Upper lobe of left lung (tissue), 6 donors: ENCODE data around the gene BRD7. TPM values are rescaled to one million over a fixed set of nuclear protein-coding genes. Genes with fewer than 3 reads are reported as not detected.
A peak's percentile ranks its signal among the peaks of the same experiment; 100 is the strongest.

Experiments used
- ATAC-seq, 2 donors: fragments of 200-7000 bp; cut with Tn5 transposase; one replicate each; pipeline ENCODE4 v1.9.1; 2022; ENCODE audit warnings: mild to moderate bottlenecking in 2 of 2, moderate library complexity in 2 of 2; ENCODE audit not compliant: low FRiP score in 2 of 2
- DNase-seq, 2 donors: peaks; one replicate each; pipeline ENCODE4 v3.0.0-alpha.2; 2019 to 2020
- H3K27ac ChIP-seq, 4 donors: fragments of 200-600 bp; sonication (generic); one replicate each; pipeline ENCODE4 v1.5.1; 2016 to 2019
- H3K27me3 ChIP-seq, 4 donors: fragments of 200-600 bp; sonication (generic); one replicate each; pipeline ENCODE4 v1.5.1; 2017 to 2019
- H3K36me3 ChIP-seq, 4 donors: fragments of 200-600 bp; sonication (generic); one replicate each; pipeline ENCODE4 v1.5.1; 2016 to 2019
- H3K4me1 ChIP-seq, 4 donors: fragments of 200-600 bp; sonication (generic); one replicate each; pipeline ENCODE4 v1.5.1; 2018 to 2019
- H3K4me3 ChIP-seq, 4 donors: fragments of 200-600 bp; sonication (generic); one replicate each; pipeline ENCODE4 v1.5.1; 2017 to 2019; ENCODE audit warnings: mild to moderate bottlenecking in 2 of 4, moderate library complexity in 1 of 4
- H3K9me3 ChIP-seq, 4 donors: fragments of 200-600 bp; sonication (generic); one replicate each; pipeline ENCODE4 v1.5.1; 2018 to 2019
- EP300 ChIP-seq, 4 donors: sonication (generic); formaldehyde crosslinking; IDR thresholded peaks; one replicate each; pipeline ENCODE4 v1.5.1; 2017; ENCODE audit warnings: antibody characterized with exemption in 4 of 4, control low read depth in 2 of 4
- POLR2A ChIP-seq, 4 donors: fragments of 450-650 bp; IDR thresholded peaks; one replicate each; pipeline ENCODE4 v1.5.1; 2016 to 2017; ENCODE audit warnings: antibody characterized with exemption in 4 of 4, mild to moderate bottlenecking in 2 of 4
- POLR2AphosphoS5 ChIP-seq, 2 donors: sonication (generic); formaldehyde crosslinking; IDR thresholded peaks; one replicate each; pipeline ENCODE4 v1.5.1; 2017; ENCODE audit warnings: antibody characterized with exemption in 2 of 2
- WGBS, 2 donors: methylation state at CpG; one replicate each; pipeline ENCODE4 v1.1.5; 2017 to 2018; 5-methylcytosine and 5-hydroxymethylcytosine counted together
- total RNA-seq, 6 donors: library from RNA; depleted of rRNA in 4 of 6; stranded (reverse); fragments of >200 nt in 4 of 6; gene quantifications; one replicate each; pipeline versions ENCODE4 v1.1.0 to v1.2.1, GENCODE V29; 2016 to 2021
- TF ChIP-seq, protein P1 (sequence below), 6 experiments: fragments of 450-650 bp in 4 of 6; fragments of 200-600 bp in 2 of 6; sonication (generic) in 2 of 6; IDR thresholded peaks; one replicate each; pipeline ENCODE4 v1.5.1; 2016 to 2019; ENCODE audit warnings: antibody characterized with exemption in 6 of 6
- donor health status: DM: no; HTN: no; CAD: no; lungs with moderate emphysema.
- donor health status: DM: no; HTN: yes; CAD: no; lungs with severe emphysema.

Gene BRD7
- total RNA-seq, 6 donors from 2014 or later = 41.5 to 68.2 (median 53.4) TPM

DNA sequence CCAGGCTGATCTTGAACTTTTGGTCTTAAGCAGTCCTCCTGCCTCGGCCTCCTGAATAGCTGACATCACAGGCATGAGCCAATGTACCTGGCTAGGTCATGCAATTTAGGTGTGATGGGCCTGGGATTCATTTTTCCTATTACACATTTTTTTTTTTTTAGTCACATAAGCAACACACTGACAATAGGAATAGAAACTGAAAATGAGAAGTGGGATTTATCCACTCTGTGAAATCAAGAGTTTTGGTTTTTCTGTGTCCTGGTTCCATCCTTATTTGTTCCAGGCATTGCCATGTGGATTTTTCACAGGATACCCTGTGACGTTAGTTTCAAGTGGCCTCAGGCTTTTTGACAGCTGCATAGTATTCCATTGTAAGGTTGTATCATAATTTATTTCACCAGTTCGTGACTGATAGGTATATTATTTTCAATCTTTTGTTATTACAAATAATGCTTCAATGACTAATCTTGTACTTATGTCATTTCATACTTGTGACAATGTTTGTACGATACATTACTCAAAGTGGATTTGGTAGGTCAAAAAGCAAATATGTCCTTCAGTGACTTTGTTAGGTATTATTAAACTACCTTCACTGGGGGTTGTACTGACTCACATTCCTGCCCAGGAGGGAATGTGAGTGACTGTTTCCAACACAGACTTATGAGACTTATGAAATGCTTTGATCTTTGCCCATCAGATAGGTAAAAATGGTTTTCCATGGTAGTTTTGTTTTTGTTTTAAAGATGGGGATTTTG is 91.8 kb downstream of the BRD7 start:
- H3K27ac ChIP-seq = peak overlapping the region in 3 of 4 donors; percentile 55 to 85 (median 70)
- no peak for DNase-seq
- peaks cover 13 to 75% (median 58%) of the 10 kb centered on the region in 4 donors for H3K4me1 ChIP-seq

GRCh38 chr16:50276326-50276640 is 92.5 kb downstream of the BRD7 start:
- Histone ChIP-seq H3K9me3 (no peaks in the 10 kb centered on the region), H3K4me1 (peaks cover 7 to 74% (median 55%) of the 10 kb centered on the region in 4 donors), H3K27ac (peak overlapping the region in 2 of 4 donors; percentile 70 to 85), H3K27me3 (no peaks in the 10 kb centered on the region), H3K36me3 (no peaks in the 10 kb centered on the region), H3K4me3 (no peak overlapping the region)
- no peak for DNase-seq
- TF ChIP-seq, protein P1, sequence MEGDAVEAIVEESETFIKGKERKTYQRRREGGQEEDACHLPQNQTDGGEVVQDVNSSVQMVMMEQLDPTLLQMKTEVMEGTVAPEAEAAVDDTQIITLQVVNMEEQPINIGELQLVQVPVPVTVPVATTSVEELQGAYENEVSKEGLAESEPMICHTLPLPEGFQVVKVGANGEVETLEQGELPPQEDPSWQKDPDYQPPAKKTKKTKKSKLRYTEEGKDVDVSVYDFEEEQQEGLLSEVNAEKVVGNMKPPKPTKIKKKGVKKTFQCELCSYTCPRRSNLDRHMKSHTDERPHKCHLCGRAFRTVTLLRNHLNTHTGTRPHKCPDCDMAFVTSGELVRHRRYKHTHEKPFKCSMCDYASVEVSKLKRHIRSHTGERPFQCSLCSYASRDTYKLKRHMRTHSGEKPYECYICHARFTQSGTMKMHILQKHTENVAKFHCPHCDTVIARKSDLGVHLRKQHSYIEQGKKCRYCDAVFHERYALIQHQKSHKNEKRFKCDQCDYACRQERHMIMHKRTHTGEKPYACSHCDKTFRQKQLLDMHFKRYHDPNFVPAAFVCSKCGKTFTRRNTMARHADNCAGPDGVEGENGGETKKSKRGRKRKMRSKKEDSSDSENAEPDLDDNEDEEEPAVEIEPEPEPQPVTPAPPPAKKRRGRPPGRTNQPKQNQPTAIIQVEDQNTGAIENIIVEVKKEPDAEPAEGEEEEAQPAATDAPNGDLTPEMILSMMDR (IDR thresholded peaks at IDR 0.05) = no peak
- no peak for TF ChIP-seq POLR2AphosphoS5 (IDR thresholded peaks at IDR 0.05)
- no peak for ATAC-seq
- 79 to 100% methylated on average over 1 to 2 of the region's 2 CpGs for WGBS, 2 donors

More for the DNA sequence above, 91.8 kb downstream of the BRD7 start:
- TF ChIP-seq, protein P1 (IDR thresholded peaks at IDR 0.05) = no peak
- no peak for TF ChIP-seq POLR2A (IDR thresholded peaks at IDR 0.05)
- no peak for TF ChIP-seq EP300 (IDR thresholded peaks at IDR 0.05)
- H3K4me3 ChIP-seq = no peak overlapping the region
- ATAC-seq = no peak
- no peaks in the 10 kb centered on the region for H3K9me3 ChIP-seq
- H3K27me3 ChIP-seq = no peaks in the 10 kb centered on the region
- no peaks in the 10 kb centered on the region for H3K36me3 ChIP-seq
- 75 to 78% methylated on average over 4 of the region's 4 CpGs for WGBS, 2 donors

GRCh38 chr16:50275428-50276325 is 93.1 kb downstream of the BRD7 start:
- Histone ChIP-seq H3K4me1 (peaks cover under 1 to 74% (median 52%) of the 10 kb centered on the region in 4 donors), H3K4me3 (peak overlapping the region in 1 of 4 donors; percentile 48), H3K9me3 (no peaks in the 10 kb centered on the region), H3K36me3 (no peaks in the 10 kb centered on the region), H3K27me3 (no peaks in the 10 kb centered on the region), H3K27ac (peak overlapping the region; percentile 79 to 91 (median 83))
- ATAC-seq (no peak), DNase-seq (no peak)
- TF ChIP-seq EP300 (IDR thresholded peaks at IDR 0.05) (no peak), POLR2A (IDR thresholded peaks at IDR 0.05) (no peak), POLR2AphosphoS5 (IDR thresholded peaks at IDR 0.05) (no peak)
- WGBS, 2 donors = 80 to 96% methylated on average over 4 to 10 of the region's 12 CpGs

GRCh38 chr16:50275098-50275415 is 93.7 kb downstream of the BRD7 start:
- TF ChIP-seq, protein P1 (IDR thresholded peaks at IDR 0.05) = no peak
- TF ChIP-seq EP300 (IDR thresholded peaks at IDR 0.05) (no peak), POLR2AphosphoS5 (IDR thresholded peaks at IDR 0.05) (no peak), POLR2A (IDR thresholded peaks at IDR 0.05) (no peak)
- no peaks in the 10 kb centered on the region for H3K27me3 ChIP-seq
- DNase-seq = no peak
- H3K36me3 ChIP-seq = no peaks in the 10 kb centered on the region
- peak overlapping the region in 3 of 4 donors; percentile 20 to 48 (median 43) for H3K4me3 ChIP-seq
- H3K9me3 ChIP-seq = no peaks in the 10 kb centered on the region
- H3K4me1 ChIP-seq = peaks cover 0 to 78% (median 50%) of the 10 kb centered on the region in 4 donors
- no peak for ATAC-seq
- peak overlapping the region; percentile 79 to 91 (median 83) for H3K27ac ChIP-seq
- 100% methylated on average over 1 to 2 of the region's 3 CpGs for WGBS, 2 donors

- H3K36me3 ChIP-seq = no peaks in the 10 kb centered on the region
- no peak for DNase-seq
- H3K4me1 ChIP-seq = peaks cover 0 to 77% (median 46%) of the 10 kb centered on the region in 4 donors
- H3K27ac ChIP-seq = peak overlapping the region; percentile 79 to 91 (median 83)
- no peaks in the 10 kb centered on the region for H3K9me3 ChIP-seq
- TF ChIP-seq, protein P1 (IDR thresholded peaks at IDR 0.05) = no peak
- TF ChIP-seq POLR2AphosphoS5 (IDR thresholded peaks at IDR 0.05) (no peak), EP300 (IDR thresholded peaks at IDR 0.05) (no peak), POLR2A (IDR thresholded peaks at IDR 0.05) (no peak)
- WGBS, 2 donors = 50 to 52% methylated on average over 1 to 18 of the region's 18 CpGs
- no peaks in the 10 kb centered on the region for H3K27me3 ChIP-seq
- H3K4me3 ChIP-seq = peak overlapping the region; percentile 13 to 48 (median 32)
- peak in 1 of 2 donors; percentile 38 for ATAC-seq
Measured at GRCh38 chr16:50274326-50275097, 94.3 kb downstream of the BRD7 start.
